ENCODE results near the gene CELF2. TPM values are rescaled to one million over a fixed set of nuclear protein-coding genes. Genes with fewer than 3 reads are reported as not detected.
"Not testable (repeated sequence)": the region's sequence is repeated elsewhere in the genome, so short reads cannot be mapped to it uniquely, and the experiment has no call there.

The CELF2 gene
- total RNA-seq, 1 donor from 2014 or later, result 77.6 TPM

DNA sequence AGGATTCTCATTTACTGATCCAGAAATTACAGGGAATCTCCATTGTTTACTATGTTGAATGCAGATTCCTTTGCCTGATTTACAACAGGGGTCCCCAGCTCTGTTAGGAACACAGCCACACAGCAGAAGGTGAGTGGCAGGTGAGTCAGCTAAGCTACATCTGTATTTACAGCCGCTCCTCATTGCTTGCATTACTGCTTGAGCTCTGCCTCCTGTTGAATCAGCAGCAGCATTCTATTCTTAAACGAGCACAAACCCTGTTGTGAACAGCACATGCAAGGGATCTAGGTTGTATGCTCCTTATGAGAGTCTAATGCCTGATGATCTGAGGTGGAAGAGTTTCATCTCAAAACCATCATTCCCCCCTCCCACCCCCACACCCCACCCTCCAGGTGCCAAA is 23.3 kb upstream of the CELF2 start:
- TF ChIP-seq, protein P1, sequence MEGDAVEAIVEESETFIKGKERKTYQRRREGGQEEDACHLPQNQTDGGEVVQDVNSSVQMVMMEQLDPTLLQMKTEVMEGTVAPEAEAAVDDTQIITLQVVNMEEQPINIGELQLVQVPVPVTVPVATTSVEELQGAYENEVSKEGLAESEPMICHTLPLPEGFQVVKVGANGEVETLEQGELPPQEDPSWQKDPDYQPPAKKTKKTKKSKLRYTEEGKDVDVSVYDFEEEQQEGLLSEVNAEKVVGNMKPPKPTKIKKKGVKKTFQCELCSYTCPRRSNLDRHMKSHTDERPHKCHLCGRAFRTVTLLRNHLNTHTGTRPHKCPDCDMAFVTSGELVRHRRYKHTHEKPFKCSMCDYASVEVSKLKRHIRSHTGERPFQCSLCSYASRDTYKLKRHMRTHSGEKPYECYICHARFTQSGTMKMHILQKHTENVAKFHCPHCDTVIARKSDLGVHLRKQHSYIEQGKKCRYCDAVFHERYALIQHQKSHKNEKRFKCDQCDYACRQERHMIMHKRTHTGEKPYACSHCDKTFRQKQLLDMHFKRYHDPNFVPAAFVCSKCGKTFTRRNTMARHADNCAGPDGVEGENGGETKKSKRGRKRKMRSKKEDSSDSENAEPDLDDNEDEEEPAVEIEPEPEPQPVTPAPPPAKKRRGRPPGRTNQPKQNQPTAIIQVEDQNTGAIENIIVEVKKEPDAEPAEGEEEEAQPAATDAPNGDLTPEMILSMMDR (conservative IDR thresholded peaks at IDR 0.05), result no peak
- Mint-ChIP-seq H3K36me3 (ENCODE audit: low read depth) (no peaks in the 10 kb centered on the region), H3K27ac (ENCODE audit: unreplicated experiment) (no peak overlapping the region), H3K27me3 (ENCODE audit: low read depth) (no peaks in the 10 kb centered on the region), H3K9me3 (peaks cover 19% of the 10 kb centered on the region), H3K4me1 (peaks cover 10% of the 10 kb centered on the region), H3K4me3 (no peak overlapping the region)
- DNase-seq (ENCODE audit: low read depth, low spot score), result no peak

DNA sequence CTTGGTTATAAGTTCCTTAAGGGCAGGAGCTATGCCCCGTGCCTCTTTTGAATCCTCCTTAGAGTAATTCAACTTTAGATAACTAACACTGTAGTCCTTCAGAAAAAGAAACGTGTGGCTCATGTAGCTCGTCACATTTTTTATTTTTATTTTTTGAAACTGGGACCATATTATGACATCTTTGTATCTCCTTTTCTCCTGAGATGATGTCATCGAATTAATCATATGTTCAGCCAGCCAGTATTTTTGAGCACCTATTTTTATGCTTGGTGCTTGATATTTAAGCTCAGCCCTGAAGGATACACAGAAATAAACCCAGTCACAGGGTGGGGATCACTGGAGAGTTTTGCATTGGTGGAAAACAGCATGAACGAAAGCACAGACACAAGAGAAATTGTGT is 22.6 kb upstream of the CELF2 start:
- Mint-ChIP-seq H3K27me3 (ENCODE audit: low read depth) (no peaks in the 10 kb centered on the region), H3K36me3 (ENCODE audit: low read depth) (no peaks in the 10 kb centered on the region)

DNA sequence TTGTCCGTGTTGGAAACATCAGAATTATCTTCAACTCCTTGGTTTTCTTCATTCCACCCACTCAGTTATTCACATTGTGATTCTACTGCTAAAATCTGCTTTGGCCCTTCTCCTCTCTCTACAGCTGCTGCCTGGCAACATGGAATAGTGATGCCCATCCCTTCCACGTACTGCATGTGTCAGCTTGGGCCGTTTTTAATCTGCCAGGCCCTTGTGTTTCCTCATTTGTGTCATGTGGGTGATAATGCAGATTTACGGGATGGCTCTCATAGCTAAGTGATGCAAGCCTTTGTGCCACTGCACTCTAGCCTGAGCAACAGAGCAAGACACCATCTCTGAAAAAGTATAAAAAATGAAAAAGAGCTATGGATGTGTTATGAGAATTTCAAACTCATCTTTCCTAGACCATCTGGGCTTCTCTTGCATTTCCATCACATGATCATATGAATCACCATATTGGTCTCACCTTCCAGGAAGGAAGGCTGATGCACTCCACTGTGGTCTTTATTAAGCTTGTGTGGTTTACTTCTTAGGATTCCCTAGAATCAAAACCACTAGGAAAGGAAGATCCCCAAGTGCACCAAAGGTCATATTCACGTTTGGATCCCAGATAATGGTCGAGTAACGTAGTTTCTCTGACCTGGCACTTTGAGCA is 20.6 kb upstream of the CELF2 start:
- Mint-ChIP-seq H3K4me3 (no peak overlapping the region), H3K27me3 (ENCODE audit: low read depth) (no peaks in the 10 kb centered on the region), H3K4me1 (no peaks in the 10 kb centered on the region), H3K36me3 (ENCODE audit: low read depth) (no peaks in the 10 kb centered on the region), H3K27ac (ENCODE audit: unreplicated experiment) (no peak overlapping the region), H3K9me3 (peaks cover 19% of the 10 kb centered on the region)
- DNase-seq (ENCODE audit: low read depth, low spot score), result no peak
- TF ChIP-seq, protein P1 (conservative IDR thresholded peaks at IDR 0.05), result no peak

More for the DNA sequence above, 22.6 kb upstream of the CELF2 start:
- H3K9me3 Mint-ChIP-seq, result peaks cover 19% of the 10 kb centered on the region
- H3K27ac Mint-ChIP-seq (ENCODE audit: unreplicated experiment), result no peak overlapping the region
- H3K4me3 Mint-ChIP-seq, result no peak overlapping the region
- no peak for DNase-seq (ENCODE audit: low read depth, low spot score)
- peaks cover 10% of the 10 kb centered on the region for H3K4me1 Mint-ChIP-seq
- TF ChIP-seq, protein P1 (conservative IDR thresholded peaks at IDR 0.05), result no peak

DNA sequence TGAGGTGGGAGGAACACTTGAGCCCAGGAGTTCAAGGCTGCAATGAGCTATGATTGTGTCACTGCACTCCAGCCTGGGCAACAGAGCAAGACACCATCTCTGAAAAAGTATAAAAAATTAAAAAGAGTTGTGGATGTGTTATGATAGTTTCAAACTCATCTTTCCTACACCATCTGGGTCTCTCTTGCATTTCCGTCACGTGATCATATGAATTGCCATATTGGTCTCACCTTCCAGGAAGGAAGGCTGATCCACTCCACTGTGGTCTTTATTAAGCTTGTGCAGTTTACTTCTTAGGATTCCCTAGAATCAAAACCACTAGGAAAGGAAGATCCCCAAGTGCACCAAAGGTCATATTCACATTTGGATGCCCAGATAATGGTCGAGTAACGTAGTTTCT is 18.2 kb upstream of the CELF2 start:
- not testable (repeated sequence) for H3K27ac Mint-ChIP-seq (ENCODE audit: unreplicated experiment); H3K36me3 Mint-ChIP-seq (ENCODE audit: low read depth); DNase-seq (ENCODE audit: low read depth, low spot score); H3K4me3 Mint-ChIP-seq; H3K9me3 Mint-ChIP-seq; H3K27me3 Mint-ChIP-seq (ENCODE audit: low read depth)
- peaks cover 16% of the 10 kb centered on the region for H3K4me1 Mint-ChIP-seq

DNA sequence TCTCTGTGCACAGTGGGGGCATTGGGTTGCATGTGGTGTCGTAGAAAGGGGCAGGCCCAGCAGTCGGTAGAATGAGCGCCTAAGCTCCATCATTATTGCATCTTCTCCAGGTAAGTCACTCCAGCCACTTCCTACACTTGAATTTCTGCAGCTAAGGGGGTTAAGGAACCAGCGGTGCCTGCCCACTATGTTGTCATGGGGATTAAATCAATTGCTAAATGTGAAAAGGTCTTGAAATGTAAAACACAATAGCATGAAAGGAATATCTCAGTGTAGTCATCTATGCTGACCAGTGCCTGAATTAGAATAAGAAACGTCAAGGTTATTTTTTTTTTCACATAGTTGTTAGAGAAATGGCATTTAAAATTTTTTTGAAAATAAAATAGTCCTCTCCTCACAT is 15.2 kb upstream of the CELF2 start:
- peaks cover 42% of the 10 kb centered on the region for H3K4me1 Mint-ChIP-seq

DNA sequence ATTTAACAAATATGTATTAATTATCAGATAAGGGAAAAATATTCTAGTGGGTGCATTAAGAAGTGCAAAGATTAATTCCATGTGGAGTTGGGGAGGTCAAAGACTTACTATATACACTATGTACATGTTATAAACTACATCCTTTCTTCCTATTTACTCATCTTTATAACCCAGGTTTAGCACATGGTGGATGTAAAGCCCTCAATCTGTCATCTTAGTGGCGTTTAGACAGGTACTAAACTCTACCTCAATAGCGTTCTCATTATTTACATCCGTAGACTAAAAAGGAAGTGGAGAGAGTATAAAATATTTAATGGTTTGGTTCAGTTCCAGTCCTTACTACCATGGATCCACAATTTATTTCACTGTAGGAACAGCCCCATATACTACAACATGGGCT is 14.8 kb upstream of the CELF2 start:
- H3K27me3 Mint-ChIP-seq (ENCODE audit: low read depth), result no peaks in the 10 kb centered on the region
- no peak for DNase-seq (ENCODE audit: low read depth, low spot score)
- H3K4me3 Mint-ChIP-seq, result no peak overlapping the region
- no peaks in the 10 kb centered on the region for H3K36me3 Mint-ChIP-seq (ENCODE audit: low read depth)
- no peak overlapping the region for H3K27ac Mint-ChIP-seq (ENCODE audit: unreplicated experiment)
- H3K4me1 Mint-ChIP-seq, result peaks cover 46% of the 10 kb centered on the region
- TF ChIP-seq, protein P1 (conservative IDR thresholded peaks at IDR 0.05), result no peak
- H3K9me3 Mint-ChIP-seq, result peaks cover 1% of the 10 kb centered on the region

More for the DNA sequence above, 15.2 kb upstream of the CELF2 start:
- H3K9me3 Mint-ChIP-seq, result peaks cover 4% of the 10 kb centered on the region
- TF ChIP-seq, protein P1 (conservative IDR thresholded peaks at IDR 0.05), result no peak
- no peak overlapping the region for H3K4me3 Mint-ChIP-seq
- H3K36me3 Mint-ChIP-seq (ENCODE audit: low read depth), result no peaks in the 10 kb centered on the region
- H3K27ac Mint-ChIP-seq (ENCODE audit: unreplicated experiment), result no peak overlapping the region
- no peaks in the 10 kb centered on the region for H3K27me3 Mint-ChIP-seq (ENCODE audit: low read depth)
- no peak for DNase-seq (ENCODE audit: low read depth, low spot score)
